ENCODE results near the gene CD44.

CD44 gene

DNA sequence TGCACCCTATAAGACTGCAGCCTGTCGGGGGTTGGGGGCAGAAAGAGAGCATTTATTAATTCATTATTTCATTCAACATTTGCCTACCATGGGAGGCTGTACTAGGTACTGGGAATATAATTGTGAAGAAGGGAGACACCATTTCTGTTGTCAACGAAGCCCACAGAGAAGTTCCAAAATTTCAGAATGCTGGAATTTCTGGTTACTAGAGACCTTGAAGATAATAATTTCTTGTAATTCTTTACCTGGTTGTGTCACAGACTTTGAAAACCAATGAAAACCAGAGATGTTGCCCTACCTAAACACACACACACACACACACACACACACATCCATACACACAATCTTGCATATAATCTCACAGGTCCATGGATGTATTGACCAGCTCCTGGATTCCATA, 30.1 kb downstream of the CD44 start:
- TF ChIP-seq CTCF (IDR thresholded peaks at IDR 0.05; ENCODE audit: control insufficient read depth, extremely low read depth, insufficient read depth): no peak
- H3K4me3 ChIP-seq (ENCODE audit: low read depth, low read length): no peak overlapping the region
- DNase-seq (ENCODE audit: low read depth): no peak

- H3K4me3 ChIP-seq (ENCODE audit: low read depth, low read length): no peak overlapping the region
- TF ChIP-seq CTCF (IDR thresholded peaks at IDR 0.05; ENCODE audit: control insufficient read depth, extremely low read depth, insufficient read depth): no peak
- DNase-seq (ENCODE audit: low read depth): no peak
Observed at GRCh38 chr11:35169754-35170153, 30.8 kb downstream of the CD44 start.

DNA sequence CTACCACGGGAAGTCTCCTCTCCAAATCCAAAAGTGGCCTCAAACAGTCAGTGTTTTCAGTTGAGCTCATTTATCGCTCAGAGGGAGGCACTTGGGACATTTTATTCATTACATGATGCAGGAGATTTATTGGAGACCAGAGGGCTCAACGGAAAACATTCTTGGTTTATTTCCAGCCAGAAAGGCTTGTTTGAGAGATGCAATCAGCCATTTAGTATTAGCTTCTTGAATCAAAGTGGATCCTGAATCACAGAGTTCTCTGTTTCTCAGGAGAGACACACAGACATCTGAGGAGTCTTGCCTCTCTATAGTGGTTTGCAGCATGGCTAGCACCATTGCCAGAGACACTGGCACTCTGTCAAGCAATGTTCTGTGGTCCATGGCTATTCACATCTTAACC, 31.5 kb downstream of the CD44 start:
- no peak for TF ChIP-seq CTCF (IDR thresholded peaks at IDR 0.05; ENCODE audit: control insufficient read depth, extremely low read depth, insufficient read depth)
- H3K4me3 ChIP-seq (ENCODE audit: low read depth, low read length): no peak overlapping the region
- no peak for DNase-seq (ENCODE audit: low read depth)

DNA sequence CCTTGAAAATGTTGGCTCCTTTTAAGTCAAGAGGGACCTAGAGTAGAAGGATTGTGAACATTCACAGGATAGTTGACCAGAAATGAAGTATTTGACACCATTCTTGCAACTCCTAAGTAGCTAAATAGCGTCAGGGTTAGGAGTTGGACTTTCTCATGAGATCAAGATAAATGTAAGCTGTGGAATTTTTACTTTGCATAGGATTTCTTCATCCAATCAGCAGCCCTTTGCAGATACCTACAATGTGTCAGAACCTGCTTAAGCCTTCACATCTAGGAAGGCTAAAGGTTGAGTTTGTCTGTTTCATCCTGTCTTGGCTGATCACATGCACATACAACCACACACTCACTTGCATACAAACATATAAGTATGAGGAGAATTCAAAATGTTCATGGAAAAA, 32.3 kb downstream of the CD44 start:
- TF ChIP-seq CTCF (IDR thresholded peaks at IDR 0.05; ENCODE audit: control insufficient read depth, extremely low read depth, insufficient read depth): no peak
- DNase-seq (ENCODE audit: low read depth): no peak
- no peak overlapping the region for H3K4me3 ChIP-seq (ENCODE audit: low read depth, low read length)

- no peak overlapping the region for H3K4me3 ChIP-seq (ENCODE audit: low read depth, low read length)
- TF ChIP-seq CTCF (IDR thresholded peaks at IDR 0.05; ENCODE audit: control insufficient read depth, extremely low read depth, insufficient read depth): no peak
- DNase-seq (ENCODE audit: low read depth): no peak
Observed at GRCh38 chr11:35173011-35173511, 34.1 kb downstream of the CD44 start.

- no peak for TF ChIP-seq CTCF (IDR thresholded peaks at IDR 0.05; ENCODE audit: control insufficient read depth, extremely low read depth, insufficient read depth)
- H3K4me3 ChIP-seq (ENCODE audit: low read depth, low read length): no peak overlapping the region
- DNase-seq (ENCODE audit: low read depth): no peak
Observed at GRCh38 chr11:35173616-35174566, 34.9 kb downstream of the CD44 start.

All from LNCaP clone FGC (cell line).